Neural cell (in vitro differentiated cells): Measurements from ENCODE around the gene NOC4L.

Source experiments
- CTCF ChIP-seq: fragments of 450-650 bp; IDR thresholded peaks from 2 replicates; pipeline ENCODE4 v1.5.1; 2014; ENCODE audit warnings: antibody characterized with exemption, mild to moderate bottlenecking, moderate library complexity; ENCODE audit not compliant: poor library complexity, severe bottlenecking
- EP300 ChIP-seq: fragments of 450-650 bp; conservative IDR thresholded peaks from 2 replicates; pipeline ENCODE4 v1.6.1; 2014; ENCODE audit warnings: antibody characterized with exemption, mild to moderate bottlenecking, moderate library complexity; ENCODE audit not compliant: poor library complexity, severe bottlenecking
- EZH2 ChIP-seq: fragments of 200-600, 300-800 bp; shearing (Covaris generic), sonication (generic); IDR thresholded peaks from 2 replicates; pipeline ENCODE4 v1.6.1; 2014; ENCODE audit warnings: antibody characterized with exemption, low read length, borderline replicate concordance, mild to moderate bottlenecking; ENCODE audit not compliant: insufficient read depth, poor library complexity, severe bottlenecking
- MXI1 ChIP-seq: fragments of 450-650 bp; conservative IDR thresholded peaks from 2 replicates; pipeline ENCODE4 v1.6.1; 2014; ENCODE audit warnings: antibody characterized with exemption, mild to moderate bottlenecking; ENCODE audit not compliant: poor library complexity, severe bottlenecking
- POLR2AphosphoS5 ChIP-seq: IDR thresholded peaks from 2 replicates; pipeline ENCODE4 v1.6.1; 2012
- RAD21 ChIP-seq: fragments of 450-650 bp; conservative IDR thresholded peaks from 2 replicates; pipeline ENCODE4 v1.6.1; 2014; ENCODE audit warnings: antibody characterized with exemption, mild to moderate bottlenecking, moderate library complexity
- REST ChIP-seq: IDR thresholded peaks from 2 replicates; pipeline ENCODE4 v1.6.1; 2012; ENCODE audit warnings: borderline replicate concordance
- SMC3 ChIP-seq: fragments of 450-650 bp; conservative IDR thresholded peaks from 2 replicates; pipeline ENCODE4 v1.6.1; 2014; ENCODE audit warnings: antibody characterized with exemption, mild to moderate bottlenecking, moderate library complexity; ENCODE audit not compliant: poor library complexity
- TAF1 ChIP-seq: IDR thresholded peaks from 2 replicates; pipeline ENCODE4 v1.6.1; 2012; ENCODE audit warnings: low read depth

- TF ChIP-seq EZH2, result no peak
- no peak for TF ChIP-seq TAF1
- TF ChIP-seq MXI1, result no peak
- TF ChIP-seq POLR2AphosphoS5, result no peak
- no peak for TF ChIP-seq EP300
- TF ChIP-seq CTCF, result no peak
- no peak for TF ChIP-seq SMC3
- TF ChIP-seq REST, result no peak
- no peak for TF ChIP-seq RAD21
Measured at GRCh38 chr12:132169376-132169775, 25.1 kb downstream of the NOC4L start.
